ENCODE results near the gene ATP6V0A1.
A peak's percentile ranks its signal among the peaks of the same experiment; 100 is the strongest.

GRCh38 chr17:42531455-42532354, 73.0 kb downstream of the ATP6V0A1 start:
- TF ChIP-seq, protein P1, sequence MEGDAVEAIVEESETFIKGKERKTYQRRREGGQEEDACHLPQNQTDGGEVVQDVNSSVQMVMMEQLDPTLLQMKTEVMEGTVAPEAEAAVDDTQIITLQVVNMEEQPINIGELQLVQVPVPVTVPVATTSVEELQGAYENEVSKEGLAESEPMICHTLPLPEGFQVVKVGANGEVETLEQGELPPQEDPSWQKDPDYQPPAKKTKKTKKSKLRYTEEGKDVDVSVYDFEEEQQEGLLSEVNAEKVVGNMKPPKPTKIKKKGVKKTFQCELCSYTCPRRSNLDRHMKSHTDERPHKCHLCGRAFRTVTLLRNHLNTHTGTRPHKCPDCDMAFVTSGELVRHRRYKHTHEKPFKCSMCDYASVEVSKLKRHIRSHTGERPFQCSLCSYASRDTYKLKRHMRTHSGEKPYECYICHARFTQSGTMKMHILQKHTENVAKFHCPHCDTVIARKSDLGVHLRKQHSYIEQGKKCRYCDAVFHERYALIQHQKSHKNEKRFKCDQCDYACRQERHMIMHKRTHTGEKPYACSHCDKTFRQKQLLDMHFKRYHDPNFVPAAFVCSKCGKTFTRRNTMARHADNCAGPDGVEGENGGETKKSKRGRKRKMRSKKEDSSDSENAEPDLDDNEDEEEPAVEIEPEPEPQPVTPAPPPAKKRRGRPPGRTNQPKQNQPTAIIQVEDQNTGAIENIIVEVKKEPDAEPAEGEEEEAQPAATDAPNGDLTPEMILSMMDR (conservative IDR thresholded peaks at IDR 0.05; ENCODE audit: low read length) = peak; percentile 26; the same call in 1 of the 2 replicates
- no peak for TF ChIP-seq EZH2phosphoT487 (IDR thresholded peaks at IDR 0.05; ENCODE audit: borderline replicate concordance)
